ENCODE data around the gene AFF3.
A peak's percentile ranks its signal among the peaks of the same experiment; 100 is the strongest.

The AFF3 gene

GRCh38 chr2:99554238-99554637 is 588.2 kb downstream of the AFF3 start:
- no peak overlapping the region for H3K4me3 ChIP-seq (ENCODE audit: low read depth, low read length)
- TF ChIP-seq CTCF (IDR thresholded peaks at IDR 0.05; ENCODE audit: low read depth, low read length): no peak
- no peak for DNase-seq (ENCODE audit: low read depth, low spot score)
- in situ Hi-C loops (cut with HindIII; ENCODE audit: low sequenced_read_pairs): no loop called here

GRCh38 chr2:99552529-99552928 is 589.9 kb downstream of the AFF3 start:
- in situ Hi-C loops (cut with HindIII; ENCODE audit: low sequenced_read_pairs): no loop called here
- no peak for DNase-seq (ENCODE audit: low read depth, low spot score)
- TF ChIP-seq CTCF (IDR thresholded peaks at IDR 0.05; ENCODE audit: low read depth, low read length): no peak
- no peak overlapping the region for H3K4me3 ChIP-seq (ENCODE audit: low read depth, low read length)

- TF ChIP-seq CTCF (IDR thresholded peaks at IDR 0.05; ENCODE audit: low read depth, low read length): no peak
- no peak for DNase-seq (ENCODE audit: low read depth, low spot score)
- in situ Hi-C loops (cut with HindIII; ENCODE audit: low sequenced_read_pairs): no loop called here
- no peak overlapping the region for H3K4me3 ChIP-seq (ENCODE audit: low read depth, low read length)
These were observed 592.0 kb downstream of the AFF3 start for GRCh38 chr2:99550368-99550767.

- no peak overlapping the region for H3K4me3 ChIP-seq (ENCODE audit: low read depth, low read length)
- TF ChIP-seq CTCF (IDR thresholded peaks at IDR 0.05; ENCODE audit: low read depth, low read length): no peak
- in situ Hi-C loops (cut with HindIII; ENCODE audit: low sequenced_read_pairs): no loop called here
- DNase-seq (ENCODE audit: low read depth, low spot score): no peak
These were observed 596.8 kb downstream of the AFF3 start for GRCh38 chr2:99545604-99546003.

GRCh38 chr2:99545066-99545465 is 597.3 kb downstream of the AFF3 start:
- DNase-seq (ENCODE audit: low read depth, low spot score): peak; percentile 27
- no peak for TF ChIP-seq CTCF (IDR thresholded peaks at IDR 0.05; ENCODE audit: low read depth, low read length)
- H3K4me3 ChIP-seq (ENCODE audit: low read depth, low read length): no peak overlapping the region
- in situ Hi-C loops (cut with HindIII; ENCODE audit: low sequenced_read_pairs): no loop called here

- no peak overlapping the region for H3K4me3 ChIP-seq (ENCODE audit: low read depth, low read length)
- DNase-seq (ENCODE audit: low read depth, low spot score): no peak
- no peak for TF ChIP-seq CTCF (IDR thresholded peaks at IDR 0.05; ENCODE audit: low read depth, low read length)
- in situ Hi-C loops (cut with HindIII; ENCODE audit: low sequenced_read_pairs): no loop called here
These were observed 597.8 kb downstream of the AFF3 start for GRCh38 chr2:99544608-99545007.

GRCh38 chr2:99543247-99543646 is 599.1 kb downstream of the AFF3 start:
- in situ Hi-C loops (cut with HindIII; ENCODE audit: low sequenced_read_pairs): no loop called here
- H3K4me3 ChIP-seq (ENCODE audit: low read depth, low read length): no peak overlapping the region
- DNase-seq (ENCODE audit: low read depth, low spot score): peak; percentile 33
- TF ChIP-seq CTCF (IDR thresholded peaks at IDR 0.05; ENCODE audit: low read depth, low read length): no peak
